ENCODE results near the gene CPTP.

DNA sequence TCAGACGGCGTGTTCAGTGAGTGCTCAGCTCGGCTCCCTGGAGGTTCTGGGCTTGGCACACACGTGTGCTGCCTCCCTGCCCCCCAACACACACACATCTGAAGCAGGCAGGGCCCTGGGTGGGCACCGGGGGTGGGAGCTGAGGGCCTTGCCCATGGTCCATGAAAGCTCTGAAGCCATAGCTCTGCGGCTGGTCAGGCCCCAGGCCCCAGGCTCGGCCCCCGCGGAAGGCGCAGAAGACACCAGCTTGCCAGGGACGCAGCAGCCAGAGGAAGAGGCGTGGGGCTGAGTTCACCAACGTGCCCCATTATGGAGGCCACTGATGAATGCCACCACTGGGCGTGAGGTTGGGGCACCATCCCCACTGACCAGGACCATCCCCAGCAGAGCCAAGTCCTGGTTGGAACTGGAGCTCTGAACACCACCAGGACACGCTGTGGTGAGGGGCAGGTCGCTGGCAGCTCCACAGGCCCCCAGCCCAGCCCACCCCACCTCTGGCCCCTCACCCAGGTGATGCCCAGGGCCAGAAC lies 46.2 kb downstream of the CPTP start:
- TF ChIP-seq ZNF274 (IDR thresholded peaks at IDR 0.05; ENCODE audit: low read depth, low read length) (no peak), YY1 (IDR thresholded peaks at IDR 0.05; ENCODE audit: insufficient read depth, insufficient read length) (no peak), SUZ12 (IDR thresholded peaks at IDR 0.05; ENCODE audit: extremely low read depth, insufficient read depth, insufficient read length) (no peak)
